HG03064 (cell line): ENCODE measurements around the gene ASB9.
"Not testable (repeated sequence)": the region's sequence is repeated elsewhere in the genome, so short reads cannot be mapped to it uniquely, and the experiment has no call there.

ENCODE experiments used
- ATAC-seq: cut with Tn5 transposase; IDR thresholded peaks from one replicate; pipeline ENCODE4 v1.9.1; 2021; ENCODE audit warnings: low read depth; ENCODE audit not compliant: unreplicated experiment

The ASB9 gene

DNA sequence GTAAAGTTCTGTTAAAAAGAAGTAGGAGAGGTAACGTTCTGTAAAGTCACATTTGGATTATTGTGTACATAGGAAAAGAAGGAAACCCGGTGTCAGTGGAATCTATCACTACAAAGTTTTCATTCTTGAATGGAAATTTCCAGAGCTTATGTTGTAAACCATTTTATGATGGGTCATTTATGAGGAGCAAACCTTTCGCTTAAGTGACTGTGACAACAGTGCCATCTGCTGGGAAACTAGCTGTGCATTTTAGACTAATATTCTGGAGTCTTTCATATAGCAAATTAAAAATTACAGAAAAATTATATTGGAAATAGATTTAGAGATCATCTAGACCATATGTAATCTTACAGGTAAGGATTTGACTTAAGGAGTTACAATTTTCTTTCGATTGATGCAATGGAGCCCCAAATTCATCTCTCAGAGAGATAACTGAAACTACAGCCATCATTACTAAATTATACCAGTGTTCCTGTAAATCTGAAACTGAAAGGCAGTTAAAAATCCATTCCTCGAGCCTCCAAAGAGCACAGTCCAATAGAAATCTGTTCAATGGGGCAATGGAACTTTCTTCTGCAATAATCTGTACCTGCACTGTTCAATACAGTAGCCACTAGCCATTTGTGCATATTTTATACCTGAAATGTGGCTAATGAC, 26.9 kb downstream of the ASB9 start:
- ATAC-seq: no peak

DNA sequence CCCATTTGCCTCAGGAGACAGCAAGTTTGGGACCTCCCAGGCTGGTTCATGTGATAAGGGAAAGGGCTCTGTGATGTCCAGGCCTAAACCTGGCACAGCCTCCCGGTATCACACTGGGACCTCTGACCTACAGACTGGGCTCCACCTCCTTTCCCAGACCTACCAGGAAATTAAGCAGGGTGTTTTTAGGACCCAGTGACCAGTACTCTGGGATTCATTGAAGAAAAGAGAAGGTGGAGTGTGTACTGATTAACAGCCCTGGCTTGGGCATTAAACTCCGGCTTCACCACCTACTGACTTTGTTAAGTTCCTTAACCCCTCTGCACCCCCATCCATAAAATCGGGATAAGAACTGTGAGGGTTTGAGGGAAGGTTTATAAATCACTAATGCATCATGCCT, 28.6 kb downstream of the ASB9 start:
- no peak for ATAC-seq

DNA sequence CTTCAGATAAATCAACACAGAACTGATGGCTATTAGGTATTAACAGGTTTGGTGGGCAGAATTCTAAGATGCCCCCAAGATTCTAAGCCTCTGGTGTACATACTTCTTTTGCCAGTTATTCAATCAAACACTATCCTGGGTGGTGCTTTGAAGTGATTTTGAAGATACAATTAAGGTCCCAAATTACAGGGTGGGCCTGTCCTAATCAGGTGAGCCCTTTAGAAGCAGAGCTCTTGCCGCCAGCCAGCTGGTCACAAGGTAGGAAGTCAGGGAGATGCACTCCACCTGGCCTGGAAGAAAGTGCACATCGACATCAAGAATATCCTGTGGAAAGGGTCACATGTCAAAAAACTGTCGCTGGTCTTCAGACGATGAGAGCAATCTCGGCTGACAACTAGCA, 29.5 kb downstream of the ASB9 start:
- ATAC-seq: no peak

DNA sequence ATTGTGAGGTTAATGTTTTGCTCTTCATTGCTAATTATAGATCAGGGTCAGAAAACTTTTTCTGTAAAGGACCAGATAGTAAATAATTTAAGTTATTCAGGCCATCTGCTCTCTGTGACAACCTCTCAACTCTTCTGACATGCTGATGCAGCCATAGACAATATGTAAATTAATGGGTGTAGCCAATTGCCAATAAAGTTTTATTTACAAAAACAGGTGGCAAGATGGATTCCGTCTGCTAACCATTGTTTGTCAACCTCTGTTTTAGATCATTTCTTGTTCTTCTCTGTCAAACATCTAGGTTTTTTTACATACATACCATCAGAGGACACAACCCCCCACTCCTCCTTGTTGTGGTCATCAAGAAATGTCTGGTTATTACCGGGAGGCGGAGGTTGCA, 33.7 kb downstream of the ASB9 start:
- no peak for ATAC-seq

DNA sequence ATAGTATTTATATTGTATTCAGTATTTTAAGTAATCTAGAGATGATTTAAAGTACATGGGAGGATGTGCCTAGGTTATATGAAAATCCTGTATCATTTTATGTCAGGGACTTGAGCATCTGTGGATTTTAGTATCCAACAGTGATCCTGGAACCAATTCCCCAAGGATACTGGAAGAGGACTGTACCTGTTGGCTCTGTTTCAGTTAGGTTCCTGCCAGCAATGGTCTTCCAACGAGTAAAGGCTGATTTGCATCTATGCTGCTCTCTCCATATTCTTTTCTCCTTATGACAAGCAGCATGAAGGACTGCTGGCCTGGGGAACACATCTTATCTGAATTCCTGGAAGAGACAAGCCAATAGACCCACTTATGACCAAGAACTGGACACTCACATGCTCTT, 34.9 kb downstream of the ASB9 start:
- ATAC-seq: no peak

DNA sequence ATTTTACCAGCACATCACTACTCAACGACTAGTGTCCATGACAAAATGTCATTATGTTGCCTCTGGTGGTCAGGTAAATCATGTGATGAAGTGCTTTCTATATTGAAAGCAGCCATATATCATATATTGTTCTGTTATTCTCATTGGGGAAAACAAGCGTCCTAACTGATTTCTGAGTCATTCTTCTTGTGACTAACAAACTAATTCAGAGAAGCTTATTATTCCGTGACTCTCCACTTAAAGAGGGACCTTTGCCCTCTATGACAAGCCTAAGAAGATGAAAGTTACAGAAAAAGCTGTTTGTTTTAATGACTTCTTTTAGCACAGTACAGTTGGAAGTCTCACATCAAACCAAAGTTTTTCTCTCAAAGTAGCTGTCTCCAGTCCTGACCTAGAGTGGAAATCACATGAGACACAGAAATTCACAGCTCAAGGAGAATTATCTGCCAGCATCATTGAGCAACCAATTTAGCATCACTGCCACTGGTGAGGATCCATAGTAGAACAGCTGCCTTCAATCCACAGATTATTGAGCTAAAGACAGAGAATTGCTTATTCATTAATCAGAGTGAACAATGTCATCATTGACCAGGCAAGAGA, 36.4 kb downstream of the ASB9 start:
- no peak for ATAC-seq

DNA sequence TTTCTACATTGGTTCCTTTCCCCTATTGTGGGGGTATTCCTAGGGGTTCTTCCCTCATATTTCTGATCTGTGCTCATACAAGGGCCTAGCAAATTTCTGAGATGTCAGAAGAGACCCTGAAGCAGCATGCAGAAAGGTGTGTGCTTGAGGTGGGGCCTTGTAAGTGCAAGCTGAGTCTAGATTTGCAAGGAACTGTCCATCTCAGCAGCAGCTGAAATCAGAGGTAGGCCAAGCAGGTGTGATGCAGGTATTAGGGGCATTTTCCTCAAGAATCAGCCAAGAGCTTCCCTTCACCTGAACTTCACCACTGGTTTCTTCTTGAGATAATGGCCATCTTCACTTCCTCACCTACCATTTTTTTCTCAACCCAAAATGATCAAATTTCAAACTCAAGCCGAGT, 45.1 kb downstream of the ASB9 start:
- ATAC-seq: no peak

DNA sequence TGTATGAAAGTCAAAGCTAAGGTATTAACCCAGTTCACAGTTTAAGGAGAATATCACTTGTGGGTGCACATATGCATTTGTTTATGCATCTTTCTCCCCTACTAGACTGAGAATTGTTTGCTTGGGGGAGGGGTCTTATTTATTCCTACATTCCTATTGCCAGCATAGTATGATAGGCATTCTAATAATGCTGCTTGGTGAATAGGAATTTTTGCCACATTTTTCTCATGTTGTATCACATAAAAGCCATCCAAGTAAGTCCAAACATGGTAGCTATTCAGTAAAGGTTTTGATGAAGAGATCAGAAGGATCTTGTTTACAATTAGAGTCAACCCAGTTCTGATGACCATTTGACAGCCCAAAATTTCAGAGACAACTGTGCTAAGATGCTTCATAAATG, 48.6 kb downstream of the ASB9 start:
- no peak for ATAC-seq

DNA sequence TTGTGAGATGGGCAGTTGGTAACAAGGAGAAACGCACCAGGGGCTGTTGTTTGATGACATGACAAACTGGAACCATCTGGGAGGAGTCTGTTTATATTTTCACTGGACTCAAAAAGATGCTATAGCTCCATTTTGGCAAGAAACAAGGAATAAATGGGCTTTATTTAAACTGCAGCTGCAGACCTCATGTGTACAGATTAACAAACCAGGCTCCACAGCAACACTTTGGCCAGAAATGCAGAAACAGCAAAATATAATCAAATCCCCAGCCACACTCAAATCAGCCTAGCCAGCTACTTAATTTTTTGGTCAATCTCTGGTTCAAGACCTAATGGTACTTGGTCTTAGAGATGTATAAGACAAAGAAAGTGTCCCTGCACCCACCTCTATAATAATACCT, 52.7 kb downstream of the ASB9 start:
- ATAC-seq: no peak

DNA sequence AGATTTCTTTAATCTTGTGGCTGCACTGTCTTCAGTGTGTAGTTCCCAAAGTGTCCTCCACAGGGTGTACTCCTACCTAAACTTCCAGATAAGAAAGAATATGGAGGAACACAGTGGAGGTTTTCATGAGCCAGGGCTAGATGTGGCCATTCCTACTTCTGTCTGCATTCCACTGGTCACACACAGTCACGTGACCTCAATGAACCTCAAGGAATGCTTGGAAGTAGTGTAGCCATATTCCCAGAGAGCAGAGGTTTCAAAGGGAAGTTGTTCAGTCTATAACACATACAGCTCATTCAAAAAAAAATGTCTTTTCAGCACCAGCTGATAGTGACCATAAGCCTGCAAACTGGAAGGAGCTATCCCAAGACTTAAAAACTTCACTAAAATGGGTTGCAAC, 53.6 kb downstream of the ASB9 start:
- ATAC-seq: no peak

DNA sequence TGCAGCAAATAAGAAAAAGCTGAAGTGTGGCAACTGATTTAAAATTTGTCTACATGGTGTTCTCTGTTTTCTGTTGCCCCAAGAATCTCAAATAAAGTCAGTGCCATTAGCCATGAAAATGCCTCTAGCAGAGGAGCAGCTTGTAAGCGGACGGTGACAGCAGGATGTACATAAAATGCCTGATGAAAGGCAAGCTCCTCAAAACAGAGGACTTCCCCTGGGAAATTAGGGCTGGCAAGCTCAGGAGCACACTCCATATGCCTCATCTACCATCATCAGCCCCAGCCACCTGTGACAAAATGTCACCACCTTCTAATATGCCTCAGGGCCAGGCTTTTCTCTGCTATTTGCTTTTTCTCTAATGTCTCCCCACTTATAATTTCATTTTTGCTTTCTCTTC, 54.5 kb downstream of the ASB9 start:
- no peak for ATAC-seq

DNA sequence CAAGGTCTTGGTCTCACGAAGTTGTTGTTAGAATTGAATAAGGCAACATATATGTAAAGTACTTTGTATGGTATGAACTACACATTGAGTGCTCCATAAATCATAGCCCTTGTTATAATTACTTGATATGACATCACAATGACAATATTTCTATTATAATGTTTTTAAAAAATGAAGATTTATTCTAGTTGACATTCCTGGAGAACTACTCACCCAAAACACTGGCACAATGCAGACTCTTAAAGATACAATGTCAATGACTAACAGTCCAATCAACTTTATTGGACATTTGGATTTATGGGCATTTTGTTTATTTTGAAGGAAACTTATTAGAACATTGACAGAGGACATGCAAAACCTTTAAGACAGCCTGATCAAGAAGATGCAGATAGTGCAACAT, 55.3 kb downstream of the ASB9 start:
- no peak for ATAC-seq

DNA sequence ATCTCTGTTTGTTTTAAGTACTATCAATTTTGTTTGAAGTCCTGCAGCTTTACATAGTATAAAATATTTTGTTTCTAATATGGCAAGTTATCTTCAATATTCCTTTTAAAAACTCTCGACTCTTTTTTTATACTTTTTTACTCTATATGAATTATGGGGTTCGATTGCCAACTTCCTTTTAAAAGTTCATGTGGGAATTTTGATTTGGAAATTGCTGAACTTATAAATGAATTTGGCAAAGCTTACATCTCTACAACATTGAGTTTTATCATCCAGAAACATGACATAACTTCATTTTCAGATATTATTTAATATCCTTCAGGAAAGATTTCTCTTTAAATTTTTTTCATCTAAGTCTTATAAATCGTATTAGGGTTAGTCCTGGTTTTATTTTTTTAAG, 60.8 kb downstream of the ASB9 start:
- no peak for ATAC-seq

DNA sequence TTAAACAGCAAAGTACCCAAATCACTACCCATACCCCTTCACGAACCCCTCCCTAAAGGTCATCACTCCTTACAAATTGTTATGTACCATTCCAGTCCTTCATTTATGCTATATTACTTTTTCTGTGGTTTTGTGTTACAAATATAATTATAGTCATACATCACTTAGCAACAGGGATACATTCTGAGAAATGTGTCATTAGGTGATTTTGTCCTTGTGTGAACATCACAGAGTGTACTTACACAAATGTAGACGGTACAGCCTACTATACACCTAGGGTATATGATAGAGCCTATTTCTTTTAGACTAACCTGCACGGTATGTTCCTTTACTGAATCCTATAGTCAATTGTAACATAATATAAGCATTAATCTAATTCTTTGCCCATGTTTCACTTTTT, 61.9 kb downstream of the ASB9 start:
- no peak for ATAC-seq

DNA sequence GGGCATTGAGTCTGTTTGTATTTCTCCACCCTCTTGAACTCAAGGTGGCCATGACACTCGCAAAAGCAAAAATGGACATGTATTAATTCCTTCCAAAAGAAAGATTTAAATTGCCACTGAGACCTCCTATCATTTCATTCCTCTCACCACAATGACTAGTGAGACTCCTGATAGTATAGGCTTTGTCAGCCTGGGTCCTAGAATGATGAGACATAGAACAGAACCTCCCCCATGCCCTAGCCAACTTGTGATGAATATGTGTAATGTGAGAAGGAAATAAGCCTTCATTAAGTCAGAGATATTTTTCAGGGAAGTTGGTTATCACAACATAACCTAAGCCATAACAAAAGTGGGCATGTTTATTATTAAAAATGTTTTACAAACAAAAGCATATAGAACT, 62.5 kb downstream of the ASB9 start:
- ATAC-seq: no peak

DNA sequence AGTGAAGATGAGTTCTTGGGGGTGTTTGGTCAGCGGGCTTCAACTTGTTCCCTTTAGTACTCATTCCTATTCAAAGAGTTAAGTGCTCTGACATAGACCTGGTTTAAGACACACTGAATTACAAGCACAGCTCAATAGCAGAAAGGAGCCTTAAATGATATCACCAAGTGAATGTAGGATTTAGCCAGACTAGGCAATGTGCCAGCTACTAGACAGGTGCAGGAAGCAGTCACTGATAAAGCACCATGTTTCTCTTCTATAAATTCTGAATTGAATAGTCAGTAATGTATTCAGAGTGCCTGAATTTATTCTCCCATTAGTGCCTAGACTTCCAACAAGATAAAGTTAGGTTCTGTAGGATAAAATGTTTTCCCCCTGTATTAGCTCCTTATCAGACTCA, 63.6 kb downstream of the ASB9 start:
- no peak for ATAC-seq

DNA sequence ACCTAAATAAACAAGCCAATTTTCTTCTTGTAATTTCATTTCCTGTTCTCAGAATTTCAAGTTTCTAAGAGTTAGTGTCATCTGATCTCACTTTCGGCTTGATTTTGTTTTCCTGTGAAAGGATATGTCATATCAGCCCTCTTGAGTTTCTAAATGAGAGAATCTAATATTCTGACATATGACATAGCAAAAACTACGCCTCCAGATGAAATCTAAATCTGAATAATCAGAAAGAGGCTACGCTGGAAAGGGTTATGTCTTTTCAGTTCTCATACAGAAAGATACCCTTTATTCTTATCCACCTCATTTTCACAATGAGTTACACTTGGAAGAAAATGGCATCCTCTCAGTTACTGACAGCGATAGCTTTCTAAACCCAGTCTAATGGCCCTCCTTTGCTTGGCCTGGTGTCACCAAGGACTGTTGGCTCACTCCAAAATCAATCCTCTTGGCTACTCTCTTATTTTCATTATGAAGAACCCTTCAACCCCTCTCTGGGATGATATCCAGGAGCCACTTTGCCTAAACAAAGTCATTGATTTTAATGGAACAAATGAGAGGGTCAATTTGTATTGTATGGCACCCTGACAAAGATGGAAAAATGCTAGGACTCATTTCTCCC, 65.6 kb downstream of the ASB9 start:
- peak; percentile 78 for ATAC-seq

DNA sequence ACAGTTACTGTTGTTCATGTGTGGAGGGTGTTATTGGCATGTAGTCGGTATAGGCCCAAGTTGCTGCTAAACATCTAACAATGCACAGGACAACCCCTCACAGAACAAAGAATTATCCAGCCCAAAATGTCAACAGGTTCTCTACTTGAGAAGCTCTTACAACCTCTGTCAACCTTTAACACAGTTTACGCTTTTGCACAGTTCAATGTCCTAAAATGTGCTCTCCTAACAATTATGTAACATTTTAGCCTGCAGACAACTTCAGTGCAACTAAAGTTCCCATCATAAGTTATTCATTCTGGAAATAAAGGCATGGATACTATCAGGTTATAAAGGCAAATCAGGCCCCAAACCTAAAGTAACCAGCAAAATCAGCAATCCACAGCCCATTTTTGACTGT, 66.2 kb downstream of the ASB9 start:
- ATAC-seq: no peak

DNA sequence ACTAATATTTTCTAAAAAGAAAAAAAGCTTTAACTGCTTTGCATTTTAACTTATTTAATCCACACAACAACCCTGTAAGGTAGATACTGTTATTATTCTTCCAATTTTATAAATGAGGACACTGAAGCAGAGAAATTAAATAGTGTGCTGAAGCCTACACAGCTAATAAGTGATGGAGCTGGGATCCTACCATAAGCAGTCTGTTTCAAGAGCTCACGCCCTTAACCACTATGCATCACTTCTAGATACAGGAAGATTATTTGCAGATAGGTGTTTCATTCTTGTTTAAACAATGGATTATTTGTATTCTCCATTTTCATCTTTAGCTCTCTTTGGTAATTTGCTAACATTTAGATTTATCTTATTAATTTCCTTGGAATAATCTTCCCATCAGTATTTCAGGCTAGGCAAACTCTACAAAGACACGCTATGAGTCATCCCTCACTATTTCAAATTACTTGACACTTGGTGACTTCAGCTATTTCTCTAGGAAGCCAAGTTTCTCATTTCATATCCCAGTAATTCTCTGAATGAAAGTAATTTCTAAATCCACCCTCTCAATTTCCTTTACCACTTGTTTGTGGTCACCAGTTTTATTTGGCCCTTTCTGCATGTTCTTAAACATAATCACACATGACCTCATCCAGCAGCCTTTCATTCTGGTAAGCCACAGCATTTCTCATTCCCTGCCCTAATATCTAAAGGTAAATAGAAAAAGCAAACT, 67.3 kb downstream of the ASB9 start:
- no peak for ATAC-seq

DNA sequence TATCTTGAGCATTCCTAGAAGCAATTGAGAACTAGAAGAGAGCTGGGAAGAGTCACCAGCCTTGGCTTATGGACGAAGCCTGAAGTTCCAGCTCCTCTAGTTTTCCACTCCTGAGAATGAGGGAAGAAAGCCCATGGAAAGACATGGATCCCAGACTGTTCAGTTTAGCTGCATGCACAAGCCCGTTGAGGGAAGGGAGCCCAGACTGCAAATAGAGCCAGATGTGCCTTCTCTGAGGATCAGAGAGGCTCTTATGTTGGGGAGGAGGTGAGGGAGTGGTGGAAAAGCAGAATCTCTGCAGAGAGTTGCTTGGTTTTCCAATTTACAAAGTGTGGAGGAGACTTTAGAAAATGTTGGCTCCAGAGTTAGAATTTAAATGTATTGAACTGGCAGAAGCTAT, 69.0 kb downstream of the ASB9 start:
- no peak for ATAC-seq

DNA sequence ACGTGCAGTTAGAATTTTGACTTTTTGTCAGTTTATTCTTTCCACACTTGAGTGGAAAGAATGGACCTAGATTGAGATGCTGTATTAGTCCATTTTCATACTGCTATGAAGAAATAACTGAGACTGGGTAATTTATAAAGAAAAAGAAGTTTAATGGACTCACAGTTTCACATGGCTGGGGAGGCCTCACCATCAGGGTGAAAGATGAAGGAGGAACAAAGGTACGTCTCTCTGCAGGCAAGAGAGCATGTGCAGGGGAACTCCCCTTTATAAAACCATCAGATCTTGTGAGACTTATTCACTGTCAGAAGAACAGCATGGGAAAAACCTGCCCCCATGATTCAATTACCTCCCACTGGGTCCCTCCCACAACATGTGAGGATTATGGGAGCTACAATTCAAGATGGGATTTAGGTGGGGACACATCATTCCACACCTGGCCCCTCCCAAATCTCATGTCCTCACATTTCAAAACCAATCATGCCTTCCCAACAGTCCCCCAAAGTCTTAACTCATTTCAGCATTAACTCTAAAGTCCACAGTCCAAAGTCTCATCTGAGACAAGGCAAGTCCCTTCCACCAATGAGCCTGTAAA, 71.2 kb downstream of the ASB9 start:
- not testable (repeated sequence) for ATAC-seq
